Activated CD4-positive, alpha-beta T cell treated with anti-CD3 and anti-CD28 coated beads for 36 hours (primary cell): ENCODE results near the gene RIC3. TPM values are rescaled to one million over a fixed set of nuclear protein-coding genes. Genes with fewer than 3 reads are reported as not detected.

ENCODE experiments used
- ATAC-seq: fragments of 200-7000 bp; cut with Tn5 transposase; one replicate; pipeline ENCODE4 v1.10.0; 2021; ENCODE audit warnings: mild to moderate bottlenecking, moderate library complexity
- CTCF ChIA-PET: fragments of 350-600 bp; sonication (Branson Sonifier 250); formaldehyde crosslinking; loops from one replicate; lab custom pipeline; 2021; ENCODE audit warnings: antibody characterized with exemption; lab: Charles Lee
- POLR2A ChIA-PET: fragments of 350-600 bp; sonication (Branson Sonifier 250); formaldehyde crosslinking; loops from one replicate; lab custom pipeline; 2021; ENCODE audit warnings: antibody characterized with exemption, inconsistent platforms; lab: Charles Lee
- DNase-seq: peaks from one replicate; pipeline ENCODE4 v3.0.0-alpha.2; 2020
- H3K27ac Mint-ChIP-seq: one replicate; pipeline ENCODE4 v1.8.0; 2021; ENCODE audit warnings: mixed read lengths
- H3K27me3 Mint-ChIP-seq: one replicate; pipeline ENCODE4 v1.8.0; 2021; ENCODE audit warnings: mixed read lengths
- H3K36me3 Mint-ChIP-seq: one replicate; pipeline ENCODE4 v1.8.0; 2021; ENCODE audit warnings: low read depth, mixed read lengths
- H3K4me1 Mint-ChIP-seq: one replicate; pipeline ENCODE4 v1.8.0; 2021; ENCODE audit warnings: mixed read lengths
- H3K4me3 Mint-ChIP-seq: one replicate; pipeline ENCODE4 v1.8.0; 2021; ENCODE audit warnings: mild to moderate bottlenecking, moderate library complexity, mixed read lengths
- H3K9me3 Mint-ChIP-seq: one replicate; pipeline ENCODE4 v1.8.0; 2021; ENCODE audit warnings: low read depth, mixed read lengths
- intact Hi-C, 2 experiments: fragments of 100-400 bp; cut with DNase I in 1 of 2; cut with micrococcal nuclease in 1 of 2; formaldehyde crosslinking; loops; one replicate each; pipeline versions ENCODE4 v1.14.2 to v1.15.1; 2022 to 2024; cut with DNase I, micrococcal nuclease
- total RNA-seq, 2 experiments: library from RNA; stranded (reverse); gene quantifications; one replicate each; pipeline ENCODE4 v1.2.3, GENCODE V29; 2021

RIC3 gene
- total RNA-seq, 2 experiments from 2014 or later = 13.9 to 15.8 TPM

DNA sequence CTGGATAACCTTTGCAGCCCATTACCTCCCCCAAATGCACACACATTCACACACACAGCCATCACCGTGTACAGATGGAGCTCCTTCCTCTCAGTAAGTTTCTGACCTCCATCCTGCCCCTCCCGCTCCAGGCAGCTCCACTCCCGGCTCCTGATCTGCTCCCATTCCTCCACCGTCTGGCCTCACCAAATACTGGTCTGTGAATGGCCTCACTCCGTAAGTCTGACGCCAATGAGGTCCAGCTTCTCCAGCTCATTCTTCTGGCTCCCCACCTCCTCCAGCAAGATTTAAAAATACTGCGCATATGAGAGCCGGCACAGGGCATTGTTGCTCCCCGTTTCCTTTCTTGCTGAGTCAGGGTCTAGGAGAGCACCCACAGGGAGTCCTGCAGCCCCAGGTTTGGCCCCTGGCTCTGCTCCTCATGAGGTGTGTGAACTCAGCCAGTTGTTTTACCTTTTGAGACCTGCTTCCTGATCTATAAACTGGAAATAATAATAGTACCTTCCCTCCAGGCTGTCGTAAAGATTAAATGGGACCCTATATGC, 101.8 kb downstream of the RIC3 start:
- ATAC-seq (no peak), DNase-seq (no peak)
- Mint-ChIP-seq H3K4me1 (no peaks in the 10 kb centered on the region), H3K9me3 (no peaks in the 10 kb centered on the region), H3K4me3 (no peak overlapping the region), H3K27ac (no peak overlapping the region), H3K27me3 (peaks cover 11% of the 10 kb centered on the region), H3K36me3 (no peaks in the 10 kb centered on the region)
- intact Hi-C loops = no loop called here
- CTCF ChIA-PET = interaction anchor here (0.8 to 2.6 kb wide), 4 partner anchors 18 to 60 kb away, joined by 3 to 7 read pairs (median 3); no protein-coding TSS in a partner anchor
- POLR2A ChIA-PET = no interaction called here

DNA sequence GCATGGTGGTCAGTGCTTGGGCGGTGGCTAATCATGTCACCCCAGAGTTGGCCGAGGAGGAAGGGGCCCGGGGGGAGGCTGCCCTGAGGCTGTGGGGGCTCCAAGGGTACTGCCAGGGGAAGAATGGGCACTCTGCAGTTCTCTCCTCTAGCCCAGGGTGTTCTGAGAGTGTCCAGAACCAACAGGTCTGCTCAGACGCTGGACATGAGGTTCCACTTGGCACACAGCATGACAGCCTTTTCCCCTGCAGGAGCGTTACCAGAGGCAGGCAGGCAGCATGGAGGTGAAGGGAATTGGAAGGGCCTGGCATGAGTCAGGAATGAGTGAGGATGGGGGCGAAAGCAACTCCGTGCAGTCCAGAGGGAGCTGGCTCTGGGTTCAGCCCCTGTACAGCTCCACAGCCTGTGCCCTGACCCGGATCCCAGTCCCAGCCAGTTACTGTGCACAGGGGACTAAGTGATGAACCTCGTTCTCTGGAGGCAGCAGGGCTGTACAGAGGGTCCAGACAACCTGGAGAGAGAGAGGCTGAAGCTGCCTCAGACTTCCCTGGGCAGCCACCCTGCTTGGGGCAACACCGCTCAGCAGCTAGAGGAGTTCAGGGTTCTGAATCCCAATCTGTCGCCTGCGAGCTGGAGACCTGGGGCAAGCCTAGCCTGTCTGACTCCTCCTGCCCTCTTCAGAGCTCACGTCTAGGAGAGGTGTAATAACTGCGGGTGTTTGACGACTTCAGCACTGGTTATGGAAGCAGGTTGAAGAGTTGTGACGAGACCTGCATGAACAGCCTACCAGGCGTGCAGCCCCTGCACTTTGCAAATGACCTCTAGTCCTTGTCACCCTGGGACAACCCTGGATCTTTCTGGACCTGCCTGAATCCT, 102.6 kb downstream of the RIC3 start:
- ATAC-seq (no peak), DNase-seq (no peak)
- Mint-ChIP-seq H3K4me1 (no peaks in the 10 kb centered on the region), H3K9me3 (no peaks in the 10 kb centered on the region), H3K4me3 (no peak overlapping the region), H3K36me3 (no peaks in the 10 kb centered on the region), H3K27ac (no peak overlapping the region), H3K27me3 (peaks cover 9% of the 10 kb centered on the region)
- ChIA-PET CTCF (interaction anchor here (0.8 to 2.6 kb wide), 2 partner anchors 33 kb away, joined by 3 to 7 read pairs; no protein-coding TSS in a partner anchor), POLR2A (no interaction called here)
- intact Hi-C loops = no loop called here

DNA sequence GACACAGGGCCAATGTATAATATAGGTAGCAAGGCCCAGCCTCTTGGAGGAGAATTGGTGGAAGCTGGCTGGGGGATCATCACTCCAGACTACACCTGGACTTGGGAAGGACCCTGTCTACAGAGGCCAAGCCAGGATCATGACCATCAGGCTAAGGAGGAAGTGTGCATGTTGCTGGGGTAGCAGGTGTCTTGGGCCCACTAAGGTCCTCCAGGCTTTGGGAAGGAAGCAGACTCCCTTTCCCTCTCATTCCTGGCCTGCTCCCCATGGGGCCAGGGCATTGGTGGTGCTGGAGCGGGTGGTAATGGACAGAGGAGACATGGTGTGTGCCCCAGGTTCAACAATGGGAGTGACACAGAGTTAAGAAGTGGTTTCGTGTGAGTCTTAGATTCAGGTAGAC, 103.8 kb downstream of the RIC3 start:
- H3K36me3 Mint-ChIP-seq = no peaks in the 10 kb centered on the region

DNA sequence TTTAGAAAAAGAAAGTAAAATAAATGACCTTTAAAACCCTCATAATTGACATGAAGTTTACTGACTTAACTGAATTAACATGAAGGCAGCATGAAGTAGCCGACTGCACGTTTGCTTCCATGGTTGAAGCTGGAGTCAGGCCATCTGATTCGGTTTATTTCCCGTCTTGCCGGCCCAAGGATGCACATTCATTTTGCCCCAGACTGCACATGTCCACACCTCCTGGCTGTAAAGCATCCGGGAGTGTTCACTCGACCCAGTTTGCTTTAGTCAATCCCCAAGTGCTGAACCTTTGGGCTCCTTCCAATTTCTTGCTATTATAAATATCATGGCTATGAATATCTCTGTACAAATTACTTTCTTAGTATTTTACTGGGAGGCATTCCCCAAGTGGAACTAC, 105.5 kb downstream of the RIC3 start:
- H3K27me3 Mint-ChIP-seq = peaks cover 3% of the 10 kb centered on the region
- no peaks in the 10 kb centered on the region for H3K4me1 Mint-ChIP-seq
- ATAC-seq (no peak), DNase-seq (no peak)
- CTCF ChIA-PET = interaction anchor here (1.3 to 1.6 kb wide), 2 partner anchors 21 to 76 kb away, joined by 3 to 4 read pairs; partner anchors contain the start of gene EIF3F
- POLR2A ChIA-PET = no interaction called here
- no peaks in the 10 kb centered on the region for H3K9me3 Mint-ChIP-seq
- intact Hi-C loops = no loop called here
- H3K4me3 Mint-ChIP-seq = no peak overlapping the region
- H3K36me3 Mint-ChIP-seq = no peaks in the 10 kb centered on the region
- H3K27ac Mint-ChIP-seq = no peak overlapping the region

More for the DNA sequence above, 103.8 kb downstream of the RIC3 start:
- ChIA-PET CTCF (no interaction called here), POLR2A (no interaction called here)
- Mint-ChIP-seq H3K27me3 (peaks cover 7% of the 10 kb centered on the region), H3K4me1 (no peaks in the 10 kb centered on the region), H3K27ac (no peak overlapping the region), H3K9me3 (no peaks in the 10 kb centered on the region), H3K4me3 (no peak overlapping the region)
- ATAC-seq = no peak
- no peak for DNase-seq
- intact Hi-C loops = no loop called here

DNA sequence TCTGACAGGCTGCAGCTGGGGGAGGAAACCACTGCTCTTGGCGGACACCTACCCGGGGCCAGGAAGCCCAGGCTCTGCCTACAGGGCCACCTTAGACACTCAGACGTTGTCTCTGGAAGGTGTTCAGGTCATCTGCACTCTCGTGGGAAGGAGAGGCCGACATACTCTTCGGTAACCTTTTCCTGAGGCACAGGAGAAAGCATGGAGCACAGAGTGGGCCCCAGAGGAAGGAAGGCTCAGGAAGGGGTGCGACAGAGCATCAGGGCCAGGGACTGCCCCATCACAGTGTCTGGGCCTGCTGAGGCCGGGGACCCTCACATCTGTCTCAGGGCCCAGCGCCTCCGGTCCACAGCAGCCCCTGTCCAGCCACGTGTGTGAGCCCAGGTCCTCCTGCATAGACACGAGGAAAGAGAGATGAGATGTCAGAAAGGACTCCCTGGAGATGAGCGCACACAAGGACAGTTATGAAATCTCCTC, 106.0 kb downstream of the RIC3 start:
- Mint-ChIP-seq H3K4me3 (no peak overlapping the region), H3K4me1 (no peaks in the 10 kb centered on the region), H3K9me3 (no peaks in the 10 kb centered on the region), H3K27ac (no peak overlapping the region), H3K36me3 (no peaks in the 10 kb centered on the region), H3K27me3 (peaks cover 3% of the 10 kb centered on the region)
- ChIA-PET POLR2A (no interaction called here), CTCF (interaction anchor here (0.6 to 1.3 kb wide), 2 partner anchors 30 to 76 kb away, joined by 3 read pairs; partner anchors contain the start of gene EIF3F)
- DNase-seq (no peak), ATAC-seq (no peak)
- intact Hi-C loops = no loop called here

DNA sequence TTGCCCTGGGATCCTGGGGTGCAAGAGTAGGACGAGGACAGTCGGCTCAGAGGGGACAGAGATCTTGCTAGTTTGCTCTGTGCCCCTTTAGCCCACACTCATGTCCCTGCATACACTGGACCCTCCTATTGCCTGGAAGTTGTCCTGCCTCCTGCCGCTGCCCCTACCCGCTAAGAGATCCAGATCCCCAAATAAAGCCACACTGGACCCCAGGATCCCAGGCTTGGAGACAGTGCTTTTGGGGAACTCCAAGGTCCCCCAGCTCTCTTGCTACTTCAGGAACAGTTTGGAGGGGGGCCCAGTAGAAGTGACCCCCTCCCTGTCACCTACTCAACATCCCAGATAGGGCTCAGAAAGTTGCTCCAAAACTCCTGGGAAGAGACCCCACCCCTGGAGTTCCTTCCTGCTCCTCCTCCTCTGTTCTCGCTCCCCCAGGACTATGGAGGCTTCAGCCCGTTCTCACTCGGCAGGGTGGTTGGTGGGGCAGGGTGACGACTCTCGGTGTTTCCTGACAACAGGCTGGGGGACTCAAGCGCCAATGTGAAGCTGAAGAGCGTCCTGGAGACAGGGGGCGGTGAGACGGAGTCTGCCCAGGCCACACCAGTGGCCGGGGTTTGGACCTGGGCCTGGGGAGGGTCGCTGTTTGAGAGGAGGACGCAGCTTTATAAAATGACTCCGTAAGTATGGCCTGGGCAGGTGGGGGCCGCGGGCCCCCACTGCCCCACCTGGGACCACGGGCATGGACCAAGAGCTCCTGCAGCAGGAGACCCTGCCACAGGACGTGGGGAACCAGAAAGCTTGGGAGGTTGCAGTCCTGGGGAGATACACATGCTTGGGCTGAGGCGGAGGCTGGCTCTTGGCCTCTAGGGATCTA, 107.0 kb downstream of the RIC3 start:
- Mint-ChIP-seq H3K4me1 (no peaks in the 10 kb centered on the region), H3K9me3 (no peaks in the 10 kb centered on the region), H3K27ac (no peak overlapping the region), H3K4me3 (no peak overlapping the region), H3K27me3 (no peaks in the 10 kb centered on the region), H3K36me3 (no peaks in the 10 kb centered on the region)
- DNase-seq (no peak), ATAC-seq (no peak)
- CTCF ChIA-PET = interaction anchor here (1.1 kb wide), 1 partner anchor 56 kb away, joined by 6 read pairs; no protein-coding TSS in a partner anchor
- POLR2A ChIA-PET = no interaction called here
- intact Hi-C loops = no loop called here

DNA sequence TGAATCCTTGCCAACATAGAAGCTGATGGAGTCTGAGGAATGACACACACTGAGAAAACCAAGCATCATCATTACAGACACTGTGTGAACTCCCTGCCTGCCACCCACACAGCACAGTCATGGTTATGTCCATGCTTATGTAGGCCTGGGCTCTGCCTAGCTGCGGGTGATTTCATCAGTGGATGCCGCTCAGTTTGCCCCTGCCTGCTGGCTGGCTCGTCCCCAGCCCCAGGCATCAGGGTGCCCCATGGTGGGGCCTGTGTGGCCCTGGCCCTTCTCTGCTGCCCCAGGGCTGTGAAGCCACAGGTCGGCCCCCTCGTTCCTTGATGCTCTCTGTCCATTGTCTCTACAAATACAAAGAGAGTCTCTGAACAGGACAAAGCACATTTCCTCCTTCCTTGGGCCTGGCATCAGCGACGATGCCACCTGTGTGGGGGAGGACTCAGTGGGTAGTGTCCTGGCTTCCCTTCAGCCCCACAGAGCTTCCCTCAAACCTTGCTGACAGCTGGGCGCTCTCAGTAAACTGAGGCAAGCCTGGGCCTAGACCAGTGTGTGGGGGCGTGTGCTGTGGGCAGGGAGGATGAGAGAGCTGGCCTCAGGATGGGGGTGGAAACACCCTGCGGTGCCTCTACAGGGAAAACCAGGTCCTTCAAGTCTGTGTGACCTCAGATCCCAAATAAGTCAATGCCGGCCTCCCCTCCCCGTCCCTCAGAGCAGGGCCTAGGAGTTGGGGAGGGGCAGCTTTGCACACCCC, 107.8 kb downstream of the RIC3 start:
- intact Hi-C loops = no loop called here
- Mint-ChIP-seq H3K27me3 (no peaks in the 10 kb centered on the region), H3K36me3 (no peaks in the 10 kb centered on the region), H3K9me3 (no peaks in the 10 kb centered on the region), H3K4me3 (no peak overlapping the region), H3K4me1 (no peaks in the 10 kb centered on the region), H3K27ac (no peak overlapping the region)
- ChIA-PET POLR2A (no interaction called here), CTCF (interaction anchor here (0.8 to 1.1 kb wide), 2 partner anchors 38 to 55 kb away, joined by 4 to 6 read pairs; no protein-coding TSS in a partner anchor)
- DNase-seq (peak; percentile 16), ATAC-seq (peak; percentile 47)

DNA sequence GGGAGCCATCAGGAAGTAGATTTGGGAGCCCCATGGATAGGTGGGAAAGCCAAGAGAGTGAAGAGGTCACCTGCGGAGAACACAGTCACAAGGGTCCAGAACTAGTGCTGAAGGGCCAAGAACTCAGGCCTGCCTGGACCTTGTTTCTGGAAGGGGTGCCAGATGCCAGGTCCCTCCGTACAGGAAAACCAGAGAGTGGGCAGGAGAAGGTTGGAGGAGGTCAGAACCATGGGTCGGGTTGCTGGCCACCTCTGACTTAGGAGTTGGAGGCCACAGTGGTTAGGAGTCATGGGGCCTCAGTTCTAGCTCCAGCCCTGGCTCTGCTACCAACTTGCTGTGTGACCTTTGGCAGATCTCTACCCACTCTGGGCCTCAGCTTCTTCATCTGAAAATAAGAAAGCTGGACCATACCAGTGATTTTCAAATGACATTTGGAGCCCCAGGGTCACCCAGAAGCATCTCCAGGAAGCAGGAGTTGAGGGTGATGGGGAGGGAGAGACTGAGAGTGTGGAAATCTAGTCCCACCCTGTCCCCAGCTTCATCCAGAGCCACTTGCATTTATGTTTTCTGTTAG, 108.6 kb downstream of the RIC3 start:
- DNase-seq = no peak
- Mint-ChIP-seq H3K27me3 (no peaks in the 10 kb centered on the region), H3K4me3 (no peak overlapping the region), H3K36me3 (no peaks in the 10 kb centered on the region), H3K4me1 (no peaks in the 10 kb centered on the region), H3K9me3 (no peaks in the 10 kb centered on the region), H3K27ac (no peak overlapping the region)
- ChIA-PET CTCF (interaction anchor here (0.8 kb wide), 2 partner anchors 10 to 38 kb away, joined by 3 to 4 read pairs; no protein-coding TSS in a partner anchor), POLR2A (no interaction called here)
- no peak for ATAC-seq
- intact Hi-C loops = no loop called here

DNA sequence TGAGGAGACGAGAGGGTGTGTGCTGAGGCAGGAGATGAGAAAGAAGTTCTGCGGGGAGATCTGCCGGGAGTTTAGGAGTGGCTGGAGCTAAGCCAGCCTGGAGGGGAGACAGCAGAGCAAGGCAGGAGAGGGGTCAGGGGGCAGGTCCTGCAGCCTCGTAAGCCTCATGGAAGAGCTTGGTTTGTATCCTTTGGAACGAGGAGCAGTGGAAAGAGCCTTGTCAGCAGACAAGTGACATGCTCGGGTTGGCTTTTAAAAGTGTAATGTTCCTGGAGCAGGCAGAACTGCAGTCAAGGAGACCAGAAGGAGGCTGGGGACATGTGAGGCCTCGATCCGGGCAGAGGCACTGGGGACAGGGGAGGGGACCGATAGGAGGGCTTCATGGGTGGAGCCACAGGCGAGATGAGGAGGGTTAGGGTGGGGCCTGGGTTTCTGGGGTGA, 109.2 kb downstream of the RIC3 start:
- ATAC-seq = no peak
- H3K36me3 Mint-ChIP-seq = no peaks in the 10 kb centered on the region
- CTCF ChIA-PET = interaction anchor here (0.8 kb wide), 1 partner anchor 9 kb away, joined by 3 read pairs; no protein-coding TSS in a partner anchor
- no peaks in the 10 kb centered on the region for H3K4me1 Mint-ChIP-seq
- intact Hi-C loops = no loop called here
- H3K4me3 Mint-ChIP-seq = no peak overlapping the region
- H3K27me3 Mint-ChIP-seq = peaks cover 2% of the 10 kb centered on the region
- H3K27ac Mint-ChIP-seq = no peak overlapping the region
- no peaks in the 10 kb centered on the region for H3K9me3 Mint-ChIP-seq
- POLR2A ChIA-PET = no interaction called here
- DNase-seq = no peak

DNA sequence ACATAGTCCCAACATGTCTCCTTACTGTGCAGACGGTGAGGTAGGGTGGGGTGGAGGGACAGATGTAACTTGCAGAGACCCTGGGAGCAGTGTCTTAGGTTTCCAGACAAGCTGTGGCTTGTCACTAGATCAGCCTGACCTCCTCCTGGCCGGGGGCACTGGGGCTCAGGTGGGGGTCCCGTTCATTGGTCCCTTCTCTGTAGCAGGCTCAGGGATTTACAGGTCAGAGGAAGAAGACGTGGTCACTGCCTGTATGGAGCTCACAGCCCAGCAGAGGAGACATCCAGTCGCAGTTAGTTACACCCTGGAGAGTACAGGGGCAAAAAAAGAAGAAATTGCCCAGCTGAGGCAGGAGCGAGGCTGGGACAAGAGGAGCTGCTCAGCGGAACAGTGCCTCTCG, 109.8 kb downstream of the RIC3 start:
- Mint-ChIP-seq H3K4me3 (no peak overlapping the region), H3K36me3 (no peaks in the 10 kb centered on the region), H3K27ac (no peak overlapping the region), H3K27me3 (peaks cover 2% of the 10 kb centered on the region), H3K4me1 (no peaks in the 10 kb centered on the region), H3K9me3 (no peaks in the 10 kb centered on the region)
- no peak for ATAC-seq
- ChIA-PET POLR2A (no interaction called here), CTCF (interaction anchor here (0.8 kb wide), 1 partner anchor 8 kb away, joined by 3 read pairs; no protein-coding TSS in a partner anchor)
- no peak for DNase-seq
- intact Hi-C loops = no loop called here
